OCI-LY1 (cell line): ENCODE data around the gene EFCC1.

ENCODE experiments used
- H2AFZ ChIP-seq: fragments of 200-600 bp; sonication (generic), shearing (Covaris generic); 2 replicates; pipeline ENCODE4 v1.6.0; 2014; ENCODE audit warnings: antibody characterized with exemption, mild to moderate bottlenecking, low read length
- H3F3A ChIP-seq: fragments of 200-600 bp; sonication (generic), shearing (Covaris generic); 2 replicates; pipeline ENCODE4 v1.6.0; 2014; ENCODE audit warnings: mild to moderate bottlenecking, antibody characterized with exemption, low read length, moderate library complexity; ENCODE audit not compliant: insufficient read depth
- H3K27ac ChIP-seq: fragments of 200-600 bp; sonication (generic); 2 replicates; pipeline ENCODE4 v1.5.1; 2014; ENCODE audit warnings: low read length, mixed run types, mild to moderate bottlenecking, low read depth; ENCODE audit not compliant: poor library complexity, severe bottlenecking
- H3K27me3 ChIP-seq: fragments of 200-600 bp; sonication (generic); 2 replicates; pipeline ENCODE4 v1.6.0; 2014; ENCODE audit warnings: antibody characterized with exemption, mild to moderate bottlenecking, low read length, moderate library complexity; ENCODE audit not compliant: insufficient read depth
- H3K36me3 ChIP-seq: fragments of 200-600 bp; sonication (generic); 2 replicates; pipeline ENCODE4 v1.6.1; 2014; ENCODE audit warnings: mild to moderate bottlenecking, antibody characterized with exemption, low read length, moderate library complexity, mixed read lengths; ENCODE audit not compliant: insufficient read depth
- H3K4me1 ChIP-seq: fragments of 200-600 bp; sonication (generic); 2 replicates; pipeline ENCODE4 v1.5.1; 2014; ENCODE audit warnings: mild to moderate bottlenecking, low read length, moderate library complexity; ENCODE audit not compliant: insufficient read depth, severe bottlenecking
- H3K4me2 ChIP-seq: fragments of 200-600 bp; sonication (generic), shearing (Covaris generic); 2 replicates; pipeline ENCODE4 v1.6.1; 2014; ENCODE audit warnings: low read length
- H3K4me3 ChIP-seq: fragments of 200-600 bp; sonication (generic); 2 replicates; pipeline ENCODE4 v1.5.1; 2014; ENCODE audit warnings: low read length, low read depth, mild to moderate bottlenecking, mixed read lengths; ENCODE audit not compliant: poor library complexity, severe bottlenecking
- H3K79me2 ChIP-seq: fragments of 200-600 bp; shearing (Covaris generic); 2 replicates; pipeline ENCODE4 v1.6.1; 2016; ENCODE audit warnings: mixed run types, low read length, mixed read lengths; ENCODE audit not compliant: insufficient read depth
- H3K9ac ChIP-seq: fragments of 200-600 bp; sonication (generic), shearing (Covaris generic); 2 replicates; pipeline ENCODE4 v1.6.1; 2014; ENCODE audit warnings: mild to moderate bottlenecking, low read length, mixed read lengths
- H3K9me2 ChIP-seq: fragments of 200-600 bp; sonication (generic), shearing (Covaris generic); 2 replicates; pipeline ENCODE4 v1.6.1; 2014; ENCODE audit warnings: low read depth, mild to moderate bottlenecking, low read length, mixed read lengths
- H3K9me3 ChIP-seq: fragments of 200-600 bp; shearing (Covaris generic); 2 replicates; pipeline ENCODE4 v1.6.1; 2014; ENCODE audit warnings: low read length, mixed read lengths
- H4K20me1 ChIP-seq: fragments of 200-600 bp; sonication (generic), shearing (Covaris generic); 2 replicates; pipeline ENCODE4 v1.6.0; 2016; ENCODE audit warnings: mild to moderate bottlenecking, low read length; ENCODE audit not compliant: insufficient read depth
- CTCF ChIP-seq: fragments of 200-600 bp; sonication (generic), shearing (Covaris generic); IDR thresholded peaks from 2 replicates; pipeline ENCODE4 v1.5.1; 2017; ENCODE audit warnings: mild to moderate bottlenecking, antibody characterized with exemption, low read length, moderate library complexity, mixed read lengths
- EZH2 ChIP-seq: fragments of 200-600 bp; sonication (generic), shearing (Covaris generic); IDR thresholded peaks from 2 replicates; pipeline ENCODE4 v1.8.0; 2017; ENCODE audit warnings: borderline replicate concordance, mixed run types, mild to moderate bottlenecking, antibody characterized with exemption, low read length, moderate library complexity, mixed read lengths

Gene EFCC1

DNA sequence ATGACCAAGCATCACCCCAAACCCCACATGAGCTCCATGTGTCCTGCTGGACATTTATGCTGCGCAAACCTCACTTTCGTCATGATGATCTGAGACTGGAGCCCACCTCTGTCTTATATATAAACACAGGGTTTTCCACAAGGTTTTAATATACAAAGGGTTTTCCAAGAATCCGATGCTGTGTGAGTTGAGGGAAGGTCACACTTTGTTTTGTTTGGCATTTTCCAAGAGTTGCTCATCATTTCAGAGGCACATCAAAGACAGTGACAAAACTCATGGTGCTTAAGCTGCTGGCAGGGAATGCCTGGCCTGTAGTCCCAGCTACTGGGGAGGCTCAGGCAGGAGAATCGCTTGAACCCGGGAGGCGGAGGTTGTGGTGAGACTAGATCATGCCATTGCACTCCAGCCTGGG, 20.0 kb downstream of the EFCC1 start:
- H3K9me3 ChIP-seq: no peaks in the 10 kb centered on the region
- no peak overlapping the region for H3K27ac ChIP-seq
- no peaks in the 10 kb centered on the region for H3F3A ChIP-seq
- no peaks in the 10 kb centered on the region for H3K36me3 ChIP-seq
- H2AFZ ChIP-seq: no peak overlapping the region
- TF ChIP-seq EZH2 (no peak), CTCF (no peak)
- H4K20me1 ChIP-seq: no peaks in the 10 kb centered on the region
- H3K79me2 ChIP-seq: no peaks in the 10 kb centered on the region
- no peaks in the 10 kb centered on the region for H3K27me3 ChIP-seq
- H3K9me2 ChIP-seq: no peaks in the 10 kb centered on the region
- peaks cover 20% of the 10 kb centered on the region for H3K4me1 ChIP-seq
- H3K4me3 ChIP-seq: no peak overlapping the region
- no peak overlapping the region for H3K9ac ChIP-seq
- no peak overlapping the region for H3K4me2 ChIP-seq

DNA sequence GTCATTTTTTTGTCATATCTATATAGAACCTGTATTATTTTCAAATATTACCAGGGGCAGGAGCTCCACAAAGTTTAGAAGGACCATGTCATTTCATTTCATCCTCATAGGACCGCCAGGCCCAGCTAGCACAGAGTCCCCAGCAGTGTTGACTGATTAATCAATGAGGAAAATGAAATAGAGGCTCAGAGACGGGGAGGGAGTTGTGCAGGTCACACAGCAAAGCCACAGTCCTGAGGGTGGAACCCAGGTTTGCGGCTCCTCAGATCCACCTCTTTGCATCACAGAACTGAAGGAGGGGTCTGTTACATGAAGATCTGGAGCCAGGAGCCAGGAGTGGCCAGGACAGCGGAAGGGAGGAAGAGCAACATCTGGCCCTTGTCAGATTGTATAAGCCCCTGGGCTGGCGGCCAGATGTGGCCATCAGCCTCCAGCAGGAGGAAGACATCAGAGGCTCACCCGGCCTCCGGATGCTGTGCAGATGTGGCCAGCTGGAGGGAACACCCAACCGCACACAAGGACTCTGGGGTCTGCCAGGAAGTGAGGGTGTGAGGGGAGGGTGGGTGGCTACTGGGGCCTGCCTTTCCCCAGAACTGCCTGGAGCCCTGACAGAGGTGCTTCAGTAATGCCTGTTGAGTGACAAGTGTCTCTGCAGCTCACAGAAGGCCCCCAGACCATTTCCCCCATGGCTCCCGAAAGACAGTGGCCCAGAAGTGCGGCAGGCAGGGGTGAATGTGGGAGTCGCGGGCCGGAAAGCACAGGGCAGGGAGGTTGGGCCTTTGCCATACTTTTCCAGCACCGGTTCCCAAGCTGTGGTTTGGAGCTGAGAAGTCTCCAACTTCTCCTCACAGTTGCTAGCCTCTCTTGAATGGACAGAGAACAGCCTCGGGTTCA, 21.3 kb downstream of the EFCC1 start:
- no peak overlapping the region for H3K4me2 ChIP-seq
- H2AFZ ChIP-seq: no peak overlapping the region
- H3K4me3 ChIP-seq: no peak overlapping the region
- no peaks in the 10 kb centered on the region for H3K79me2 ChIP-seq
- H3K4me1 ChIP-seq: peaks cover 18% of the 10 kb centered on the region
- no peaks in the 10 kb centered on the region for H3K9me2 ChIP-seq
- TF ChIP-seq EZH2: no peak
- no peak for TF ChIP-seq CTCF
- H3K27me3 ChIP-seq: no peaks in the 10 kb centered on the region
- H3K9ac ChIP-seq: no peak overlapping the region
- no peak overlapping the region for H3K27ac ChIP-seq
- H4K20me1 ChIP-seq: no peaks in the 10 kb centered on the region
- H3K9me3 ChIP-seq: no peaks in the 10 kb centered on the region
- no peaks in the 10 kb centered on the region for H3K36me3 ChIP-seq
- no peaks in the 10 kb centered on the region for H3F3A ChIP-seq

DNA sequence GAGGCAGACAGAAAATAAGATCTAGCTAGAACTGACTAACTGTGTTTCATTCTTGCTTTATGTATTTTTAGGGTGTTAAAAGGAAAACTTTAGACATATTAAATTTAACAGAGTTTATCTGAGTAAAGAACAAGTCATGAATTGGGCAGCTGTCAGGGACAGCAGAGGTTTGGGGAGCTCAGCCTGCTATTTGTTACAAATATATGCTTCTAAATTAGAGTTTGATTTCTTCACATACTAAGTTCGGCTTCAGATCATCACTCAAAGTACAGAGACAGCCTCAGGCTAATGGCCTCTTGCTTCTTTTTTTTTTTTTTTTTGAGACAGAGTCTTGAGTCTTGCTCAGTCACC, 21.9 kb downstream of the EFCC1 start:
- no peaks in the 10 kb centered on the region for H3K27me3 ChIP-seq
- no peak overlapping the region for H3K9ac ChIP-seq
- no peaks in the 10 kb centered on the region for H3K79me2 ChIP-seq
- no peaks in the 10 kb centered on the region for H3K36me3 ChIP-seq
- H3K27ac ChIP-seq: no peak overlapping the region
- H3K4me2 ChIP-seq: no peak overlapping the region
- no peaks in the 10 kb centered on the region for H3K9me3 ChIP-seq
- no peak overlapping the region for H2AFZ ChIP-seq
- no peak overlapping the region for H3K4me3 ChIP-seq
- no peaks in the 10 kb centered on the region for H4K20me1 ChIP-seq
- TF ChIP-seq EZH2: no peak
- H3K9me2 ChIP-seq: no peaks in the 10 kb centered on the region
- peaks cover 15% of the 10 kb centered on the region for H3K4me1 ChIP-seq
- no peaks in the 10 kb centered on the region for H3F3A ChIP-seq

- Histone ChIP-seq H3K4me3 (no peak overlapping the region), H3K9me3 (no peaks in the 10 kb centered on the region), H3K4me2 (no peak overlapping the region), H3K27me3 (no peaks in the 10 kb centered on the region), H3K4me1 (peaks cover 15% of the 10 kb centered on the region), H3K79me2 (no peaks in the 10 kb centered on the region), H2AFZ (no peak overlapping the region), H3K9ac (no peak overlapping the region), H3K9me2 (no peaks in the 10 kb centered on the region), H4K20me1 (no peaks in the 10 kb centered on the region), H3K27ac (no peak overlapping the region), H3F3A (no peaks in the 10 kb centered on the region), H3K36me3 (no peaks in the 10 kb centered on the region)
- no peak for TF ChIP-seq EZH2
- peak; percentile 37 for TF ChIP-seq CTCF
Measured at GRCh38 chr3:129023909-129024308, 22.8 kb downstream of the EFCC1 start.
